Mesenchymal stem cell (in vitro differentiated cells and primary cell): ENCODE data around the gene PRKCG.
"Not testable (repeated sequence)": the region's sequence is repeated elsewhere in the genome, so short reads cannot be mapped to it uniquely, and the experiment has no call there.

ENCODE experiments used
- DNase-seq: peaks from one replicate; pipeline ENCODE4 v3.0.0-alpha.2; 2013
- H2AFZ ChIP-seq: one replicate; pipeline ENCODE4 v1.6.1; 2013; ENCODE audit warnings: low read depth, mild to moderate bottlenecking, control low read depth, inconsistent platforms, low read length, moderate library complexity
- H2AK5ac ChIP-seq: 2 replicates; pipeline ENCODE4 v1.6.1; 2013; ENCODE audit warnings: low read length, moderate library complexity, mild to moderate bottlenecking, inconsistent platforms; ENCODE audit not compliant: severe bottlenecking
- H2BK120ac ChIP-seq: one replicate; pipeline ENCODE4 v1.6.1; 2013; ENCODE audit warnings: low read depth, mild to moderate bottlenecking, inconsistent platforms, low read length, moderate library complexity
- H2BK12ac ChIP-seq, 2 experiments: one replicate each; pipeline ENCODE4 v1.6.1; 2013; ENCODE audit warnings: inconsistent platforms in 2 of 2, low read length in 2 of 2, mild to moderate bottlenecking in 2 of 2, moderate library complexity in 2 of 2, control low read depth in 1 of 2
- H2BK15ac ChIP-seq: one replicate; pipeline ENCODE4 v1.6.1; 2013; ENCODE audit warnings: mild to moderate bottlenecking, low read depth, inconsistent platforms; ENCODE audit not compliant: poor library complexity, severe bottlenecking
- H2BK5ac ChIP-seq: 2 replicates; pipeline ENCODE4 v1.6.1; 2013; ENCODE audit warnings: low read depth, mild to moderate bottlenecking, low read length, control low read depth, inconsistent platforms; ENCODE audit not compliant: poor library complexity, severe bottlenecking
- H3K14ac ChIP-seq, 2 experiments: one replicate each; pipeline ENCODE4 v1.6.1; 2013; ENCODE audit warnings: inconsistent platforms in 2 of 2, low read length in 2 of 2, control low read depth in 1 of 2, mild to moderate bottlenecking in 1 of 2, moderate library complexity in 1 of 2
- H3K18ac ChIP-seq, 2 experiments: one replicate each; pipeline ENCODE4 v1.6.1; 2013; ENCODE audit warnings: inconsistent platforms in 2 of 2, low read length in 2 of 2, control low read depth in 1 of 2, low read depth in 1 of 2, mild to moderate bottlenecking in 1 of 2
- H3K23ac ChIP-seq, 2 experiments: one replicate each; pipeline ENCODE4 v1.6.1; 2013; ENCODE audit warnings: inconsistent platforms in 2 of 2, low read length in 2 of 2, mild to moderate bottlenecking in 2 of 2, moderate library complexity in 2 of 2, control low read depth in 1 of 2
- H3K27ac ChIP-seq: 2 replicates; pipeline ENCODE4 v1.5.1; 2013; ENCODE audit warnings: mild to moderate bottlenecking, moderate library complexity, low read length, control low read depth, inconsistent platforms; ENCODE audit not compliant: poor library complexity, severe bottlenecking
- H3K27me3 ChIP-seq, 2 experiments: 2 replicates each; pipeline versions ENCODE4 v1.6.1 to v1.7.0; 2013; ENCODE audit warnings: low read length in 2 of 2, mild to moderate bottlenecking in 2 of 2, moderate library complexity in 2 of 2, control low read depth in 1 of 2, inconsistent platforms in 1 of 2; ENCODE audit not compliant: control insufficient read depth in 1 of 2, insufficient read depth in 1 of 2
- H3K36me3 ChIP-seq, 2 experiments: 2 replicates each; pipeline versions ENCODE4 v1.6.1 to v1.7.0; 2013; ENCODE audit warnings: low read length in 2 of 2, control low read depth in 1 of 2, inconsistent platforms in 1 of 2, low read depth in 1 of 2, mild to moderate bottlenecking in 1 of 2; ENCODE audit not compliant: insufficient read depth in 2 of 2, control insufficient read depth in 1 of 2
- H3K4ac ChIP-seq, 2 experiments: one replicate each; pipeline ENCODE4 v1.6.1; 2013; ENCODE audit warnings: inconsistent platforms in 2 of 2, low read length in 2 of 2, mild to moderate bottlenecking in 2 of 2, moderate library complexity in 2 of 2, control low read depth in 1 of 2, low read depth in 1 of 2
- H3K4me1 ChIP-seq: 2 replicates; pipeline ENCODE4 v1.6.1; 2013; ENCODE audit warnings: low read depth, low read length, control low read depth; ENCODE audit not compliant: control insufficient read depth, insufficient read depth
- H3K4me2 ChIP-seq: 2 replicates; pipeline ENCODE4 v1.6.1; 2013; ENCODE audit warnings: low read length, mild to moderate bottlenecking, inconsistent platforms; ENCODE audit not compliant: poor library complexity, severe bottlenecking
- H3K4me3 ChIP-seq, 2 experiments: 2 replicates each; pipeline versions ENCODE4 v1.5.1 to v1.7.0; 2013; ENCODE audit warnings: low read length in 2 of 2, mild to moderate bottlenecking in 2 of 2, control low read depth in 1 of 2, low read depth in 1 of 2; ENCODE audit not compliant: insufficient read depth in 1 of 2
- H3K79me1 ChIP-seq: replicated peaks from 2 replicates; pipeline ENCODE4 v1.6.1; 2013; ENCODE audit warnings: mild to moderate bottlenecking, control low read depth, low read length, inconsistent platforms; ENCODE audit not compliant: poor library complexity, severe bottlenecking
- H3K9ac ChIP-seq: 2 replicates; pipeline ENCODE4 v1.7.0; 2013; ENCODE audit warnings: mild to moderate bottlenecking, low read length, moderate library complexity
- H3K9me3 ChIP-seq: 2 replicates; pipeline ENCODE4 v1.7.0; 2013; ENCODE audit warnings: mild to moderate bottlenecking, low read length; ENCODE audit not compliant: control insufficient read depth
- H4K8ac ChIP-seq: one replicate; pipeline ENCODE4 v1.6.1; 2013; ENCODE audit warnings: inconsistent platforms, mild to moderate bottlenecking, low read length, moderate library complexity
- H4K91ac ChIP-seq: one replicate; pipeline ENCODE4 v1.6.1; 2013; ENCODE audit warnings: mild to moderate bottlenecking, low read length, inconsistent platforms
- WGBS: methylation state at CpG from one replicate; pipeline ENCODE4 v1.1.7; 2013; ENCODE audit warnings: mixed read lengths; 5-methylcytosine and 5-hydroxymethylcytosine counted together

Gene PRKCG

DNA sequence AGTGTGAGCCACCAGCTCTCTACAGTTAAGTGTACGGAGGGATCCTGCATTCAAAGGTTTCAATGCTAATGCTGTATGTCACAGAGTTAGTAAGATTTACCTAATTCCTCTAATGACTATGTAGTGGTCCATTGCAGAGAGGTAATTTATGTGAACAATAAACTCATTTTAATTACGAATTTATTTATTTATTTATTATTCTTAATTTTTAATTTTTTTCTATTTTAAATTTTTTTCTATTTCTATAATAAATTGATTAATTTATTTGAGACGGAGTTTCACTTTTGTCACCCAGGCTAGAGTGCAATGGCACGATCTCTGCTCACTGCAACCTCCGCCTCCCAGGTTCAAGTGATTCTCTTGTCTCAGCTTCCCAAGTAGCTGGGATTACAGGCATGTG, 66.6 kb downstream of the PRKCG start:
- peaks cover 0 to 33% of the 10 kb centered on the region in 2 experiments for H3K27me3 ChIP-seq
- H3K4ac ChIP-seq, H3K36me3 ChIP-seq, H2BK12ac ChIP-seq, H4K91ac ChIP-seq, H3K18ac ChIP-seq, H2AK5ac ChIP-seq, H4K8ac ChIP-seq, H3K23ac ChIP-seq, H3K9ac ChIP-seq, H3K4me1 ChIP-seq, H2BK5ac ChIP-seq, H3K4me3 ChIP-seq, H2BK120ac ChIP-seq, H3K4me2 ChIP-seq, H3K14ac ChIP-seq, H3K79me1 ChIP-seq, H3K27ac ChIP-seq, DNase-seq, H2AFZ ChIP-seq, H2BK15ac ChIP-seq, H3K9me3 ChIP-seq: not testable (repeated sequence)
- WGBS: 69% methylated on average over 4 of the region's 5 CpGs

DNA sequence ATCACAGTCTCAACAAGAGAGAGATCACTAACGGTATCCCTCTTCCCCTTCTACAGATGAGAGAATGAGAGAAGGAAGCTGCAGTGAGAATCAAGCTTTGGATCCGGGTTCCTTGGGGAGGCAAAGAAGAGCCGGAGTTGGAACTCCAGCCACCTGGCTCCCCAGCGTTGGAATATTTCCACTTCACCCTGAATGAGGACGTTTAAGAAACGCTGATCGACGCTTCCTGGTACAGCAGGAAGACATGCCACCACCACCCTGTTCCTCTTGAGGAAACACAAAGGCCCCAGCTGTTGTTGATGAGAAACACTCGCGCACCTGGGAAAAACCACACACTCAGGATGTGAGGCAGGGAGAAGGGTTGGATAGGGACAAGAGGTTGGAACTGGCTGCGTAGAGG, 69.4 kb downstream of the PRKCG start:
- Histone ChIP-seq H2BK15ac (no peak overlapping the region), H3K18ac (no peak overlapping the region), H3K9ac (no peak overlapping the region), H3K4me1 (no peaks in the 10 kb centered on the region), H4K91ac (no peak overlapping the region), H4K8ac (no peak overlapping the region), H3K4me3 (no peak overlapping the region), H3K9me3 (no peaks in the 10 kb centered on the region), H3K27me3 (peaks cover 0 to 11% of the 10 kb centered on the region in 2 experiments), H2BK5ac (no peak overlapping the region), H3K23ac (no peak overlapping the region), H2AK5ac (no peak overlapping the region), H3K4ac (no peak overlapping the region), H2AFZ (no peak overlapping the region), H3K36me3 (no peaks in the 10 kb centered on the region), H3K27ac (no peak overlapping the region), H2BK120ac (no peak overlapping the region), H3K4me2 (no peak overlapping the region), H3K14ac (no peak overlapping the region), H3K79me1 (no peaks in the 10 kb centered on the region), H2BK12ac (no peak overlapping the region)
- DNase-seq: no peak
- 69% methylated on average over 11 of the region's 11 CpGs for WGBS

DNA sequence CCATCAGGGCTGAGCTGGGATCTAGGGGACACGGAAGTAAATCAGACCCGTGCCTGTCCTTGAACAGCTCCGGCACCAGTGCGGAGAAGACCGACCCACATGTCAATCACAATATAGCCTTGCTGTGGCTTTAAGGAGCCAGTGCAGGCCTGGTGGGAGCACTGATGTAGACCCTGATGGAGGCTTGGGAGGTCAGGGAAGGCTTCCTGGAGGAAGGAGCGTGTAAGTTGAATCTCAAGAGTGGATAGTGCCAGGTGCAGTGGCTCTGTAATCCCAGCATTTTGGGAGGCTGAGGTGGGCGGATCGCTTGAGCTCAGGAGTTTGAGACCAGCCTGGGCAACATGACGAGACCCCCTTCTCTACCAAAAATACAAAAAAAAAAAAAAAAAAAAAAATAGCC, 70.0 kb downstream of the PRKCG start:
- Histone ChIP-seq H3K4me3 (no peak overlapping the region), H3K4ac (no peak overlapping the region), H3K4me2 (no peak overlapping the region), H3K9ac (no peak overlapping the region), H3K23ac (no peak overlapping the region), H2BK5ac (no peak overlapping the region), H4K8ac (no peak overlapping the region), H3K27ac (no peak overlapping the region), H3K36me3 (no peaks in the 10 kb centered on the region), H3K14ac (no peak overlapping the region), H4K91ac (no peak overlapping the region), H3K18ac (no peak overlapping the region), H2BK15ac (no peak overlapping the region), H2AFZ (no peak overlapping the region), H3K79me1 (no peaks in the 10 kb centered on the region), H2BK12ac (no peak overlapping the region), H3K27me3 (peaks cover under 1 to 15% of the 10 kb centered on the region in 2 experiments), H3K9me3 (no peaks in the 10 kb centered on the region), H2BK120ac (no peak overlapping the region), H2AK5ac (no peak overlapping the region), H3K4me1 (no peaks in the 10 kb centered on the region)
- WGBS: 86% methylated on average over 5 of the region's 9 CpGs
- no peak for DNase-seq

DNA sequence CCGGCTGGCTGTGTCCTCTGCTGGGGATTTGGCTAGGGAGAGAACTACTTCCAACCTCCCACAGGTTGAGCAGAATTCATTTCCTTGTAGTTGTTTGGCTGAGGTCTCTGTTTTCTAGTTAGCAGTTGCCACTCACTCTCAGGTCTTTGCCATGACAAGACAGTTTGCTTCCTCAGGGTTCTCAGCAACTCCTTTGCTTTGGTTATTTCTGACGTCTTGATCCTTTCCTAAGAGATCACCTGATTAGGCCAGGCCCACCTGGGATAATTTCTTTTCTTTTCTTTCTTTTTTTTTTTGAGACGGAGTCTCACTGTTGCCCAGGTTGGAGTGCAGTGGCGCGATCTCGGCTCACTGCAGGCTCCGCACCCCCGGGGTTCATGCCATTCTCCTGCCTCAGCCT, 71.4 kb downstream of the PRKCG start:
- H3K4me2 ChIP-seq: no peak overlapping the region
- H3K9ac ChIP-seq: no peak overlapping the region
- H2AFZ ChIP-seq: no peak overlapping the region
- DNase-seq: no peak
- no peak overlapping the region for H3K14ac ChIP-seq
- no peak overlapping the region for H4K91ac ChIP-seq
- no peak overlapping the region for H3K27ac ChIP-seq
- no peak overlapping the region for H3K4ac ChIP-seq
- no peak overlapping the region for H2BK120ac ChIP-seq
- no peaks in the 10 kb centered on the region for H3K4me1 ChIP-seq
- no peak overlapping the region for H2AK5ac ChIP-seq
- peaks cover 15 to 23% of the 10 kb centered on the region in 2 experiments for H3K27me3 ChIP-seq
- no peak overlapping the region for H2BK5ac ChIP-seq
- no peak overlapping the region for H2BK15ac ChIP-seq
- no peaks in the 10 kb centered on the region for H3K79me1 ChIP-seq
- no peak overlapping the region for H2BK12ac ChIP-seq
- no peaks in the 10 kb centered on the region for H3K36me3 ChIP-seq
- no peaks in the 10 kb centered on the region for H3K9me3 ChIP-seq
- H3K18ac ChIP-seq: no peak overlapping the region
- H4K8ac ChIP-seq: no peak overlapping the region
- 83% methylated on average over 7 of the region's 8 CpGs for WGBS
- H3K4me3 ChIP-seq: no peak overlapping the region
- H3K23ac ChIP-seq: no peak overlapping the region
